GM12873 (cell line): Measurements from ENCODE around the gene DUSP12.

Experiments used
- TF ChIP-seq, protein P1 (sequence below): IDR thresholded peaks from 2 replicates; pipeline ENCODE4 v1.5.1; 2012; ENCODE audit warnings: low read depth, mild to moderate bottlenecking, moderate library complexity, low read length, control low read depth; ENCODE audit not compliant: insufficient read depth; ENCODE audit errors: missing control alignments

Gene DUSP12, protein sequence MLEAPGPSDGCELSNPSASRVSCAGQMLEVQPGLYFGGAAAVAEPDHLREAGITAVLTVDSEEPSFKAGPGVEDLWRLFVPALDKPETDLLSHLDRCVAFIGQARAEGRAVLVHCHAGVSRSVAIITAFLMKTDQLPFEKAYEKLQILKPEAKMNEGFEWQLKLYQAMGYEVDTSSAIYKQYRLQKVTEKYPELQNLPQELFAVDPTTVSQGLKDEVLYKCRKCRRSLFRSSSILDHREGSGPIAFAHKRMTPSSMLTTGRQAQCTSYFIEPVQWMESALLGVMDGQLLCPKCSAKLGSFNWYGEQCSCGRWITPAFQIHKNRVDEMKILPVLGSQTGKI

DNA sequence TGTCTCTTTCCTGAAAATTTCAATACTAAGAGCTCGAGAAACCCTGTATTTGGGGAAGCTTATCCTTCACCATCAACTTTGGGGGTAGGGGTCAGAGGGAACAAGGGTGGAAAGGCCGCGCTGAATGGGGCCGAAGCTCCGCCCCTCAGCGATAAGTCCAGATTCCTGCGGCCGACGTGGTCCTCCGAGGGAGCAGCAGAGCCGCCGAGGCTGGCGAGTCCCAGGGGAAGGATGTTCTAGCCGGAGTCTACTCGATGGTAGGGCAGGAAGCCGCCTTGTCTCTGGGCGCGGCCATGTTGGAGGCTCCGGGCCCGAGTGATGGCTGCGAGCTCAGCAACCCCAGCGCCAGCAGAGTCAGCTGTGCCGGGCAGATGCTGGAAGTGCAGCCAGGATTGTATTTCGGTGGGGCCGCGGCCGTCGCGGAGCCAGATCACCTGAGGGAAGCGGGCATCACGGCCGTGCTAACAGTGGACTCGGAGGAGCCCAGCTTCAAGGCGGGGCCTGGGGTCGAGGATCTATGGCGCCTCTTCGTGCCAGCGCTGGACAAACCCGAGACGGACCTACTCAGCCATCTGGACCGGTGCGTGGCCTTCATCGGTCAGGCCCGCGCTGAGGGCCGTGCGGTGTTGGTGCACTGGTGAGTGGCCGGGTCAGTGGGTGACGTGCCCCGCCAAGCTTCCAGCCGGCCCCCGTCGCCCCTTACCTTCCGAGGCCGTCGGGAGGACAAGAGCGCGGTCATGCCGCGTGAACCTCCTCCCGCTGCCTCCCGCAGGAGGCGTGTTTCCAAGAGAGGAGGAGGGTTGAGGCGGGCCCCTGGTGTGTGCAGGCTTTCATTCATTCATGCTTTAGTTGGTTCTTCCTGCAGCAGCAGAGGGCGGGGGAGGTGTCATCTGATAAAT is at the start of gene DUSP12:
Gene DUSP12 (plus strand): TSS at position 278 of the 899 bp plus-strand sequence. CDS start 16 bp downstream, at position 294.
- TF ChIP-seq, protein P1, sequence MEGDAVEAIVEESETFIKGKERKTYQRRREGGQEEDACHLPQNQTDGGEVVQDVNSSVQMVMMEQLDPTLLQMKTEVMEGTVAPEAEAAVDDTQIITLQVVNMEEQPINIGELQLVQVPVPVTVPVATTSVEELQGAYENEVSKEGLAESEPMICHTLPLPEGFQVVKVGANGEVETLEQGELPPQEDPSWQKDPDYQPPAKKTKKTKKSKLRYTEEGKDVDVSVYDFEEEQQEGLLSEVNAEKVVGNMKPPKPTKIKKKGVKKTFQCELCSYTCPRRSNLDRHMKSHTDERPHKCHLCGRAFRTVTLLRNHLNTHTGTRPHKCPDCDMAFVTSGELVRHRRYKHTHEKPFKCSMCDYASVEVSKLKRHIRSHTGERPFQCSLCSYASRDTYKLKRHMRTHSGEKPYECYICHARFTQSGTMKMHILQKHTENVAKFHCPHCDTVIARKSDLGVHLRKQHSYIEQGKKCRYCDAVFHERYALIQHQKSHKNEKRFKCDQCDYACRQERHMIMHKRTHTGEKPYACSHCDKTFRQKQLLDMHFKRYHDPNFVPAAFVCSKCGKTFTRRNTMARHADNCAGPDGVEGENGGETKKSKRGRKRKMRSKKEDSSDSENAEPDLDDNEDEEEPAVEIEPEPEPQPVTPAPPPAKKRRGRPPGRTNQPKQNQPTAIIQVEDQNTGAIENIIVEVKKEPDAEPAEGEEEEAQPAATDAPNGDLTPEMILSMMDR: peak; percentile 24

- TF ChIP-seq, protein P1: no peak
Measured at GRCh38 chr1:161702250-161702649, 47.3 kb upstream of the DUSP12 start.

- TF ChIP-seq, protein P1: no peak
Measured at GRCh38 chr1:161705537-161705936, 44.0 kb upstream of the DUSP12 start.

DNA sequence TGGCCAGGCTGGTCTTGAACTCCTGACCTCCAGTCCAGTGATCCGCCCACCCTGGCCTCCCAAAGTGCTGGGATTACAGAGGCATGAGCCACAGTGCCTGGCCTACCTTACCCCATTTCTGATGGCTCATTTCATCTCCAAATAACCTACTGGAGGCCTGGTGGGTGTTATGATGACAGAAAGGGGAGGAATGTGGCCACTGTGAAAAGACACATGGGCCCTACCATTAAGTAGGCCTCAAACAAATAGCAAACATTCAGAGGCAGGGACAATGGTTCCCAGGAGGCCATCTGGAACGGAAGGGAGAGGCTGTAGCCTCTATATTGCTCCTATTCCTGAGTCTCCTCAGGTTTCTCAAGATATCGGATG is 43.5 kb upstream of the DUSP12 start:
- TF ChIP-seq, protein P1: no peak

DNA sequence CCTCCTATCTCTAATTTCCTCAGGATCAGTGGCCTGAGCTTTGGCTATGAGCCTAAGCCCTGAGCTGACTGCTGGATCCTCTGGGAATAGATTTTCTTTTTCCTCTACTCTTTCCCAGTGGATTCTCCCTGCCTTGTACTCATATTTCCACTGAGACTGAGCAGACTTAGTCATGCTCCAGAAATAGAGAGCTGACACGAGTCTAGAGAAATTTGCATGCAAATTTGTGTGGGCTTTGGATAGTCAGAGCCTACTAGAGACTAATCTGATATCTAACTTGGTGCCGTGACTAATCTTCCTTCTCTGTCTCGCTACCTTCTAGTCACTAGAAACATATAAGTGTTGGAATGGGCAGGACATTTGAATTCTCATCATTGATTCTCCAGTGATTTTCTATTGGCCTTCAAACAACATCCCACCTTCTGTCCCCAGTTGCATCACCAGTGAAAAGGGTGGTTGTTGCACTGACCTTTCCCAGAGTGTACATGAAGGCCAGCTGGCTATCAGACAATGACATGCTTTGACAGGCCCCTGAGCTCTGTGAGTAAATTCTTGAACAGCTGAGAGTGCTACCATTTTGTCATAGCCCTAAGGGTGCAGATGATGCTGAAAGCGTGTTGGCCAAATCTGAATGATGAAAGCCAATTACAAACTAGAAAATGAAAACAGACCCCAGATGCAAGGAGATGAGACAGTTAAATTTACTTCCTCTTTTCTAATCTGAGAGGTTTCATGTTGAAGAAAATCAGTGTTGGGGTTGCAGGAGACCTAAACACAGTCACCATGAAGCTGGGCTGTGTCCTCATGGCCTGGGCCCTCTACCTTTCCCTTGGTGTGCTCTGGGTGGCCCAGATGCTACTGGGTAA is 42.9 kb upstream of the DUSP12 start, which contains the start of gene FCRLA:
Gene FCRLA (plus strand): TSS at position 748 of the 866 bp plus-strand sequence. CDS start 36 bp downstream, at position 784.
- TF ChIP-seq, protein P1: no peak

DNA sequence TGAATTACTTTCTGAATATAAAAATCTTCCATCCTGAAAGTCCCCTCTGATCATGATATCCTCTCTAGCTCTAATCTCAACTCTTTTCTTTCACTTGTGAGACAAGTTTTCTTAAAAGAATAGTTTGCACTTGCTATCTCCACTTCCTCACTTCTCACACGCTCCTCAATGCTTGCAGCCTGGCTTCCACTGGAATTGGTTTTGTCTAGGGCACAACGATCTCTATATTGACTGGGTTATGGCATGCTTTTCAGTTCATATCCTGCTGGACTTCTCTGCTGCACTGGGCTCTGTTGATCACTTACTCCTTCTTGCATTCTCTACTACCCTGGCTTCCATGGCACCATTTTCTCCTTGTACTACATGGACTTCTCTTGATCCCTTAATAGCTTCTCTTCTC is 42.1 kb upstream of the DUSP12 start:
- TF ChIP-seq, protein P1: no peak
